IMR-90 (cell line): ENCODE results near the gene OR2G2. TPM values are rescaled to one million over a fixed set of nuclear protein-coding genes. Genes with fewer than 3 reads are reported as not detected.

Source experiments
- ATAC-seq: fragments of 200-7000 bp; cut with Tn5 transposase; 2 replicates; pipeline ENCODE4 v1.9.1; 2020; ENCODE audit warnings: low read depth, mild to moderate bottlenecking, moderate library complexity
- BruUV-seq: library from RNA; stranded (reverse); fragments of 400-500 nt; replicated peaks from 2 replicates; lab custom pipeline; 2021; lab: Mats Ljungman, UMichigan
- CTCF ChIA-PET: fragments of 300-600 bp; formaldehyde crosslinking; extraction: SDS; loops from one replicate; lab custom pipeline; 2021; ENCODE audit warnings: antibody characterized with exemption; lab: Yijun Ruan, JAX
- POLR2A ChIA-PET: fragments of 300-600 bp; sonication (Branson Sonifier 250); formaldehyde crosslinking; loops from one replicate; lab custom pipeline; 2022; ENCODE audit warnings: antibody characterized with exemption; ENCODE audit not compliant: unreplicated experiment; lab: Charles Lee
- DNase-seq: peaks from one replicate; pipeline ENCODE4 v3.0.0; 2013
- H2AFZ ChIP-seq: replicated peaks from 2 replicates; pipeline ENCODE3; 2013; ENCODE audit warnings: low read length, mild to moderate bottlenecking; ENCODE audit not compliant: poor library complexity
- H2AK5ac ChIP-seq: 2 replicates; pipeline ENCODE4 v1.6.1; 2013; ENCODE audit warnings: low read depth, low read length, inconsistent platforms
- H2AK9ac ChIP-seq: replicated peaks from 2 replicates; pipeline ENCODE3; 2013; ENCODE audit warnings: mild to moderate bottlenecking, low read depth, low read length, moderate library complexity; ENCODE audit not compliant: poor library complexity
- H2BK120ac ChIP-seq: 2 replicates; pipeline ENCODE4 v1.6.1; 2013; ENCODE audit warnings: low read depth, low read length, inconsistent platforms
- H2BK15ac ChIP-seq: 3 replicates; pipeline ENCODE4 v1.6.1; 2013; ENCODE audit warnings: low read depth, low read length, inconsistent platforms
- H2BK20ac ChIP-seq: 2 replicates; pipeline ENCODE4 v1.6.1; 2013; ENCODE audit warnings: low read depth, mild to moderate bottlenecking, inconsistent platforms, low read length, moderate library complexity
- H2BK5ac ChIP-seq: 2 replicates; pipeline ENCODE4 v1.6.1; 2013; ENCODE audit warnings: mild to moderate bottlenecking, low read depth, low read length, inconsistent platforms; ENCODE audit not compliant: poor library complexity, severe bottlenecking
- H3K14ac ChIP-seq: replicated peaks from 2 replicates; pipeline ENCODE4 v1.6.1; 2013; ENCODE audit warnings: low read depth, low read length, inconsistent platforms
- H3K18ac ChIP-seq: 2 replicates; pipeline ENCODE4 v1.6.1; 2013; ENCODE audit warnings: low read depth, low read length, control low read depth
- H3K23ac ChIP-seq: 2 replicates; pipeline ENCODE4 v1.6.1; 2013; ENCODE audit warnings: low read depth, low read length, inconsistent platforms
- H3K27ac ChIP-seq: 2 replicates; pipeline ENCODE4 v1.5.1; 2013; ENCODE audit warnings: mild to moderate bottlenecking, control low read depth, low read length; ENCODE audit not compliant: insufficient read depth
- H3K27me3 ChIP-seq: 2 replicates; pipeline ENCODE4 v1.6.1; 2013; ENCODE audit warnings: low read length; ENCODE audit not compliant: control insufficient read depth, insufficient read depth
- H3K36me3 ChIP-seq: 2 replicates; pipeline ENCODE4 v1.6.1; 2013; ENCODE audit warnings: low read length, mixed read lengths; ENCODE audit not compliant: control insufficient read depth, insufficient read depth
- H3K4ac ChIP-seq: 2 replicates; pipeline ENCODE4 v1.6.1; 2013; ENCODE audit warnings: low read depth, low read length, inconsistent platforms
- H3K4me1 ChIP-seq: 2 replicates; pipeline ENCODE4 v1.6.1; 2013; ENCODE audit warnings: low read length, mixed read lengths; ENCODE audit not compliant: control insufficient read depth, insufficient read depth
- H3K4me2 ChIP-seq: 2 replicates; pipeline ENCODE4 v1.6.1; 2013; ENCODE audit warnings: low read depth, mild to moderate bottlenecking, control low read depth, low read length, moderate library complexity
- H3K4me3 ChIP-seq: 2 replicates; pipeline ENCODE4 v1.5.1; 2013; ENCODE audit warnings: low read depth, mild to moderate bottlenecking, control low read depth, low read length, moderate library complexity; ENCODE audit not compliant: insufficient read depth
- H3K56ac ChIP-seq: 2 replicates; pipeline ENCODE4 v1.6.1; 2013; ENCODE audit warnings: low read length, inconsistent platforms; ENCODE audit not compliant: insufficient read depth; ENCODE audit errors: extremely low read depth
- H3K79me1 ChIP-seq, 2 experiments: 2 replicates each; pipeline ENCODE4 v1.6.1; 2013; ENCODE audit warnings: low read length in 2 of 2, inconsistent platforms in 1 of 2, low read depth in 1 of 2
- H3K9ac ChIP-seq: 2 replicates; pipeline ENCODE4 v1.6.1; 2013; ENCODE audit warnings: low read depth, low read length, control low read depth
- H3K9me1 ChIP-seq: 2 replicates; pipeline ENCODE4 v1.6.1; 2013; ENCODE audit warnings: low read length, inconsistent platforms; ENCODE audit not compliant: insufficient read depth
- H3K9me3 ChIP-seq: 2 replicates; pipeline ENCODE4 v1.6.1; 2013; ENCODE audit warnings: low read length; ENCODE audit not compliant: control insufficient read depth, insufficient read depth
- H4K20me1 ChIP-seq: 2 replicates; pipeline ENCODE4 v1.6.1; 2013; ENCODE audit warnings: low read length, inconsistent platforms; ENCODE audit not compliant: insufficient read depth
- H4K5ac ChIP-seq: 2 replicates; pipeline ENCODE4 v1.6.1; 2013; ENCODE audit warnings: mild to moderate bottlenecking, low read depth, low read length, control low read depth
- H4K8ac ChIP-seq, 2 experiments: 2 replicates each; pipeline ENCODE4 v1.6.1; 2013; ENCODE audit warnings: low read depth in 2 of 2, low read length in 2 of 2, control low read depth in 1 of 2, inconsistent platforms in 1 of 2
- H4K91ac ChIP-seq: 2 replicates; pipeline ENCODE4 v1.6.1; 2013; ENCODE audit warnings: low read depth, low read length, inconsistent platforms; ENCODE audit not compliant: insufficient read depth
- MAZ ChIP-seq: IDR thresholded peaks from 2 replicates; pipeline ENCODE4 v1.6.1; 2012; ENCODE audit warnings: low read depth, mild to moderate bottlenecking, low read length, improper control_type of control experiment, moderate library complexity, borderline replicate concordance
- MXI1 ChIP-seq: IDR thresholded peaks from 2 replicates; pipeline ENCODE4 v1.6.1; 2012; ENCODE audit warnings: low read depth, mild to moderate bottlenecking, low read length, moderate library complexity, borderline replicate concordance
- WGBS, 2 experiments: methylation state at CpG; one replicate each; pipeline versions ENCODE4 v1.1.5 to v1.1.7; 2013; ENCODE audit warnings: missing lambda C conversion rate in 2 of 2; ENCODE audit not compliant: insufficient read length in 1 of 2; ENCODE audit errors: extremely low coverage in 2 of 2; 5-methylcytosine and 5-hydroxymethylcytosine counted together
- dilution Hi-C: fragments of 300-500 bp; cut with HindIII; formaldehyde crosslinking; loops from one replicate; pipeline ENCODE4 v1.14.3; 2018; ENCODE audit warnings: low sequenced_read_pairs; ENCODE audit not compliant: unreplicated experiment
- in situ Hi-C: fragments of 300-500 bp; cut with MboI; formaldehyde crosslinking; loops from 3 replicates; pipeline ENCODE4 v1.14.3; 2019; ENCODE audit warnings: low sequenced_read_pairs, inconsistent platforms, mixed read lengths
- intact Hi-C: fragments of 100-400 bp; cut with micrococcal nuclease; formaldehyde crosslinking; loops from 2 replicates; pipeline ENCODE4 v1.10.0; 2022
- polyA plus RNA-seq, 3 experiments: library from polyadenylated mRNA; depleted of rRNA; stranded (reverse); fragments of >200 nt; gene quantifications; 2 replicates each; pipeline ENCODE4 v1.2.3, GENCODE V29; 2012; ENCODE audit warnings: low replicate concordance in 1 of 3
- total RNA-seq: library from RNA; depleted of rRNA; stranded (reverse); fragments of >200 nt; gene quantifications from 2 replicates; pipeline ENCODE4 v1.2.3, GENCODE V29; 2012
- TF ChIP-seq, protein P1 (sequence below): conservative IDR thresholded peaks from 2 replicates; pipeline ENCODE4 v1.5.1; 2012; ENCODE audit warnings: mild to moderate bottlenecking, low read depth, low read length, improper control_type of control experiment

OR2G2 gene
- total and polyA plus RNA-seq, 2 of the 4 experiments (the other 2 are of a cell fraction) = not detected

- ChIA-PET POLR2A (no interaction called here), CTCF (no interaction called here)
- H3K4me2 ChIP-seq = no peak overlapping the region
- TF ChIP-seq, protein P1, sequence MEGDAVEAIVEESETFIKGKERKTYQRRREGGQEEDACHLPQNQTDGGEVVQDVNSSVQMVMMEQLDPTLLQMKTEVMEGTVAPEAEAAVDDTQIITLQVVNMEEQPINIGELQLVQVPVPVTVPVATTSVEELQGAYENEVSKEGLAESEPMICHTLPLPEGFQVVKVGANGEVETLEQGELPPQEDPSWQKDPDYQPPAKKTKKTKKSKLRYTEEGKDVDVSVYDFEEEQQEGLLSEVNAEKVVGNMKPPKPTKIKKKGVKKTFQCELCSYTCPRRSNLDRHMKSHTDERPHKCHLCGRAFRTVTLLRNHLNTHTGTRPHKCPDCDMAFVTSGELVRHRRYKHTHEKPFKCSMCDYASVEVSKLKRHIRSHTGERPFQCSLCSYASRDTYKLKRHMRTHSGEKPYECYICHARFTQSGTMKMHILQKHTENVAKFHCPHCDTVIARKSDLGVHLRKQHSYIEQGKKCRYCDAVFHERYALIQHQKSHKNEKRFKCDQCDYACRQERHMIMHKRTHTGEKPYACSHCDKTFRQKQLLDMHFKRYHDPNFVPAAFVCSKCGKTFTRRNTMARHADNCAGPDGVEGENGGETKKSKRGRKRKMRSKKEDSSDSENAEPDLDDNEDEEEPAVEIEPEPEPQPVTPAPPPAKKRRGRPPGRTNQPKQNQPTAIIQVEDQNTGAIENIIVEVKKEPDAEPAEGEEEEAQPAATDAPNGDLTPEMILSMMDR = no peak
- no peak for TF ChIP-seq MXI1
- no peak for TF ChIP-seq MAZ
- no peak overlapping the region for H3K18ac ChIP-seq
- H4K8ac ChIP-seq = no peak overlapping the region
- H2BK20ac ChIP-seq = no peak overlapping the region
- intact Hi-C loops = no loop called here
- H4K5ac ChIP-seq = no peak overlapping the region
- no peaks in the 10 kb centered on the region for H3K27me3 ChIP-seq
- no peak overlapping the region for H3K14ac ChIP-seq
- H4K91ac ChIP-seq = no peak overlapping the region
- H3K36me3 ChIP-seq = no peaks in the 10 kb centered on the region
- no peak overlapping the region for H2BK5ac ChIP-seq
- H3K4ac ChIP-seq = no peak overlapping the region
- no peaks in the 10 kb centered on the region for H4K20me1 ChIP-seq
- ATAC-seq (no peak), DNase-seq (no peak)
- no peaks in the 10 kb centered on the region for H3K4me1 ChIP-seq
- H3K23ac ChIP-seq = no peak overlapping the region
- no peak overlapping the region for H3K9ac ChIP-seq
- no peak overlapping the region for H3K27ac ChIP-seq
- no peak overlapping the region for H2AK9ac ChIP-seq
- H2AK5ac ChIP-seq = no peak overlapping the region
- no peak overlapping the region for H3K4me3 ChIP-seq
- no peak overlapping the region for H3K56ac ChIP-seq
- no TSS peak for BruUV-seq
- H2BK15ac ChIP-seq = no peak overlapping the region
- H3K79me1 ChIP-seq = no peaks in the 10 kb centered on the region
- no peaks in the 10 kb centered on the region for H3K9me1 ChIP-seq
- dilution Hi-C loops = no loop called here
- no peak overlapping the region for H2AFZ ChIP-seq
- H3K9me3 ChIP-seq = peaks cover 11% of the 10 kb centered on the region
- in situ Hi-C loops = no loop called here
- no peak overlapping the region for H2BK120ac ChIP-seq
- WGBS, 2 experiments = no CpG with 5 or more reads among the region's 1 CpG
Observed at GRCh38 chr1:247574236-247574635, 13.9 kb upstream of the OR2G2 start.
